ENCODE results near the gene SLC9A5.

The SLC9A5 gene

GRCh38 chr16:67241008-67241900 is 7.5 kb upstream of the SLC9A5 start:
- no peak for DNase-seq

DNA sequence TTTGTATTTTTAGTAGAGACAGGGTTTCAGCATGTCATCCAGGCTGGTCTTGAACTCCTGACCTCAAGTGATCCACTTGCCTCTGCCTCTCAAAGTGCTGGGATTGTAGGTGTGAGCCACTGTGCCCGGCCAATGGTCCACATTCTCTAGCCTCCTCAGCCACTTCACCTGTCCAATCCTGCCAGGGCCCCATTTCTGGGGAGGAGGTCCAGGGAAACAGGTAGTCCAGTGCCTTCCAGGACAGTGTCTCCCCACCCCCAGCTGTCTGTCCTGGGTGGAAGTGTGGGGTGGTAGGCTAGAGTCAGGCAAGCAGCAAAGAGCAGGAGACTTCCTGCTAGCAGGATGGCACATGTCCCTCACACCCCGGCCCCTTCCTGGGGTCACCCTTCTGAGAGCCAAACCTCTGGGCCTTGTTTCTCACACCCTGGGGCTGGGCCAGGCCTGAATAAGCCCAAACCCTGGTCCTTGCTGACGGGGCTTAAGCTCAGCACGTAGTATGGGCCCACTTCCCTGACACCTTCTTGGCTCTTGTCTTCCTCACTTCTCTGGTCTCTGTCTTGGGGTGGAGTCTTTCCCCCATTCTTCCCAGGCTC is 6.5 kb upstream of the SLC9A5 start:
- no peak for DNase-seq

GRCh38 chr16:67243481-67243880 is 5.3 kb upstream of the SLC9A5 start:
- no peak for DNase-seq

- peak; percentile 86 for DNase-seq
These were observed 4.2 kb upstream of the SLC9A5 start for GRCh38 chr16:67244387-67245185.

GRCh38 chr16:67245186-67245585 is 3.6 kb upstream of the SLC9A5 start:
- no peak for DNase-seq

GRCh38 chr16:67245674-67246080 is 3.1 kb upstream of the SLC9A5 start:
- DNase-seq: no peak

DNA sequence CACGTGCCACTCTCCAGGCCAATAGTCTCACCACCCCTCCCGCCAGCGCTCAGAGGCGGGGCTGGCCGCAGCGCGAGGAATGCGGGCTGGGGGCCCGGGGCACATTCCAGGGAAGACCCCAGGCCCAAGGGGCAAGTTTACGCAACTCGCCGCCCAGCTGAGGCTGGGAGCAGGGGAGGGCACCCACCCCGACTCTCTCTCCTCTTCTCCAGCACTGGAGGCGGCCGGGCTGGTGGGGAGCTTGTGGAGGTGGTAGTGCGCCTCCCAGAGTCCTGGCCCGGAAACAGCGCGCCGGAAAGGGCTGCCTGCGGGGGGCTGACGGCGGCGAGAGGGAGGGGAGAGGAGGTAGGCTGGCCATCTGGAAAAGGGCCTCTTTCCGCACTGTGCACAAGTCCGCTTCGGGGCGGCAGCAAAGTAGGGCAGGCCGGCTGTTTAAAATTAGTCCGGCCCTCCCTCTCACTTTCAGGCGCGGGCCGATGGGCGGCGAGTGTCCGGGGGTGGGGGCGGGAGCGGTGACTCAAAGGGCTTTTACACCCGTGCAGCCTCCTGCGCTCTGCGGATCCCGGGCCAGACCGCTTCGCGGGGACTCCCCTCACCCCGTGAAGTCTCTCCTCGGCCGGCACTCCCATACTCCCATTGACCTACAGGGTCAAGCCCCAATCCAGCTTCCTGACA is 2.6 kb upstream of the SLC9A5 start:
- peak; percentile 45 for DNase-seq

GRCh38 chr16:67246756-67247191 is 2.0 kb upstream of the SLC9A5 start:
- DNase-seq: peak; percentile 57

DNA sequence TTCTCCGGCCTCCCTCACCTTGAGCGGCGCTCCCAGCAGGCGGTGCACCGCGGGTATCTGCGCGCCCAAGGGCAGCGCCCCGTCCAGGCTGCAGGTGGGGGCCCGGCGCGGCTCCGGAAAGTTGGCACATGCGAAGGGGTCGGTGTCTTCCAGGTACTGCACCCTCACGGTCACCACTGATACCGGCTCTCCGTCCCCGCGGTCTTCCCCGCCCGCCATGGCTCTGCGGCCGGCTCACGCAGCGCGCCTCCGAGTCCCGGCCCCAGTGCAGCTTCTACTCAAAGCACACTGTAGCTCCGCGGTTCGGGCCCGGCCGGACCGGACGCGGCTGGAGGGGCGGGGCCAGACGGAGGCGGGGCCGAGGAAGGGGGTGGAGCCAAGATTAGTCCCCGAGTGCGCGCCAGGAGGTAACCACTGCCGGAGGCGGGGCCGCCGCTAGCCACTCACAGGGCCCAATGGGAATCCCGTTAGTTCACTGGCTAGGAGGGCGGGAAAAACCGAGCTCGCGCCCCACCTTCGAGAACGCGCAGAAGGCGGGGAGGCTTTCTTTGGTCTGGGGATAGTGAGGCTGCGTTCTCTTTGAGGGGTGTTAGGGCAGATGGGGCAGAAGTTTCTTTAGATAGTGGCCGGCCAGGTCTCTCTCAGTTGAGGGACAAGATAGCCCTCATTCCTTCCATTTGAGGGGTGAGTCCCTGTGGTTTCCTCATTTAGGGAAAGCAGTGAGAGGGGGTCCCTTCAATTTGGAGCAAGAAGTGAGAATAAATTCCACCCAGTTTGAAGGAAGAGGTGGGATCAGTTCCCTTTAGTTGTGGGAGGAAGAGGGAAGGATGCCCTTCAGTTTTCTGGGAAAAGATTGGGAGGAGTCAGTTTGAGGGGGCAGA is 1.3 kb upstream of the SLC9A5 start, which contains the start of gene FHOD1:
Gene FHOD1 (minus strand): TSS at position 290 of the 881 bp plus-strand sequence. CDS start 71 bp downstream, at position 219.
- peak; percentile 96 for DNase-seq

DNA sequence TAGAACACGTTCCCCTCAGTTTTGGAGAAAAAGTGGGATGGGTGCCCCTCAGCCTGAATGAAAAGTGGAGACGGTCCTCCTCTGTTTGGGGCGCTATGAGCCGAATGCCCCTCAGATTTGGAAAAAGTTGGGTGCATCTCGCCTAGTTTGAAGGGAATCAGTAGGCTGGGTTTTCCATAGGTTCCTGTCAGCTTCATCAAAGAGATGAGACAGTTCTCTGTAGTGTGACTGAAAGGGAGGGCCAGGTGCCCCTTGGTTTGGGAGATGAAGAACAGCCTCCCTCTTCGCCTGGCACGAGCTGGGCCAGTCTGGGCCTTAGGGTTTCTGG is 742 bp upstream of the SLC9A5 start:
- DNase-seq: no peak

DNA sequence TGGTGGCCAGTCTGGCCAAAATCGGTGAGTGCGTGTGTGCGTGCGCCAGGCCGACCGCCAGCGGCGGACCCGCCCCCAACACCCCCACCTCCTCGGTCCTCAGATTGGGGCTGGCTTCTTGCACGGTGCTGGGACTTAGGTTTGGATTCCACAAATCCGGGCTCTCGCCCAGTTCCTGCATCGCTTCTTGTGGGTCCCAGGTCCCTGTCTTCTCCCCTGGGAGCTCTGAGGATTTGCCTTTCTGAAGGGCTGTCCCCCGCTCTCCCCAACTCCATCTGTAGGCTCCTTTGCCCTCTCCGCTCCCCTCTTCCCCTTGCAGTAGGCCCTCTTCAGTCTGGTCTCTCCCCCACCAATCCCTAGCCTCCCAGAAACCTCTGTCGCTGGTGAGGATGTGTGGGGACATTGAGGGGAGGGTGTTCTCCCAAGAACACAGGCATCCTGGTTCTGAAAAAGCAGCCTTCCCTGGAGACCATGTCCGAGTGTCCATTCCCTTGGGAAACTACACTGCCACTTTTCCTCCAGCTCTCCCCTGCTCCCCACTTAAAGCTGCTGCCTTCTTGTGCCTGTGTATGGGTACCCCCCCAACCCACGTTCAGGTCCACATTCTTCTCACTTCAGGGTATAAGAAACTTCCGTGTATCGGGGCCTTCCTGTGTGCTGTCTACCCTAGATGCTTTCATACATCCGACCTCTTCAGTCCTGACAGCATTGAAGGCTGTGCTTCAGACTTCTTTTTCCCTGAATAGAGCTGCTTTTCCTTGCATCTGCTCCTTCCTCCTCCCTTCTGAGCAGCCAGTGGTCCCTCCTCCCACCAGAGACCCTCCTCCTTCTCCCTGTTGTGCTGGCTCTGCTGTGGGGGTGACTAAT is 632 bp downstream of the SLC9A5 start:
- DNase-seq: no peak

- DNase-seq: no peak
These were observed 1.2 kb downstream of the SLC9A5 start for GRCh38 chr16:67250045-67250327.

GRCh38 chr16:67252609-67253497 is 4.1 kb downstream of the SLC9A5 start:
- DNase-seq: no peak

- DNase-seq: no peak
These were observed 6.2 kb downstream of the SLC9A5 start for GRCh38 chr16:67254801-67255552.

GRCh38 chr16:67255553-67256221 is 6.9 kb downstream of the SLC9A5 start:
- no peak for DNase-seq

- DNase-seq: no peak
These were observed 8.0 kb downstream of the SLC9A5 start for GRCh38 chr16:67256701-67257230.

DNA sequence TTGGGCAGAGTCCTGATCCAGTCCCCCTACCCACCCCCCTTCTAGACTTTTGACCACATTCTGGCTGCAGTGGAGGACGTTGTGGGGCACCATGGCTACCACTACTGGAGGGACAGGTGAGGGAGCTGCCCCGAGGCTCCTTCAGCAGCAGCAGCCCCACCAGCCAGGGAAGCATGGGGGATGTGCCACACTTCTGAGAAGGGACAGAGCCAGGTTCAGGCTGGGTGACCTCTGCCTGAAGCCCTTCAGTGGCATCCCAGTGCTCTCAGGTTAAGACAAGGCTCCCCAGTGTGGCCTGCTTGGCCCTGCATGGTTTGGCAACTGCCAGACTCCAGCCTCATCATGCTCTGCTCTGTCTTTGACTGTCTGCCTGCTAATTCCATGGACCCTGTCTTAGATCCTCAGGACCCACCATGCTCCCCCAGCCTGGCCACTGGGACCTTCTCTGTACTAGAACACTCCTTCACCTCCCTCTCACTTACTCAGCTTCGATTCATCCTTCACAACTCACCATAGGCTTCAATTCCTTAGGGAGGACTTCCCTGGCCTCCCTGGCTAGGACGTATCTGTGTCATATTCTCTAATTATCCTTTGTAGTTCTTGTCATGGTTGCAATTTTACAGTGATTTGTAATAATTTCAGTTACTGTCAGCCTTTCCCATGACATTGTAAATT is 8.8 kb downstream of the SLC9A5 start:
- no peak for DNase-seq

All from CD4-positive, alpha-beta T cell treated with Interleukin-12 subunit alpha and Interleukin-12 subunit beta, for 1 hour (primary cell).